HG03442 (cell line): ENCODE results near the gene PTPRD.

Experiments
- ATAC-seq: cut with Tn5 transposase; IDR thresholded peaks from one replicate; pipeline ENCODE4 v1.9.1; 2021; ENCODE audit warnings: mild to moderate bottlenecking, moderate library complexity; ENCODE audit not compliant: unreplicated experiment

Gene PTPRD

DNA sequence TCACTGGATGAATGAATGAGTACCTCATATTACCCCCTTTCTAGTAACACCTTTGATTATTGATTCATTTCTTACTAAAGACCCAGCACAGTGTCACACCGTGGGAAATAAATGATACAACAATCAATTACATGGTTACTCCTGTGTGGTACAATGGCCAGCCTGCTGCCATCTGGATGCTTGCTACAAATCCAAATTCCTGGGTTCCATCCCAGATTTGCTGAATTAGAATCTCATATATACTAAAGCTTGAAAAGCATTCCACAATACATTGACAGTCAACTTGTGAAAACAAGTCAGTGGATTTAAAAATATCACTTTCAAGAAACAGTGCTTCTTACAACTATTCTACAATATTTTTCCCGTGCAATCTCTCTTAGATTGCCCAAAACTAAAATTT lies 989.3 kb downstream of the PTPRD start:
- no peak for ATAC-seq

DNA sequence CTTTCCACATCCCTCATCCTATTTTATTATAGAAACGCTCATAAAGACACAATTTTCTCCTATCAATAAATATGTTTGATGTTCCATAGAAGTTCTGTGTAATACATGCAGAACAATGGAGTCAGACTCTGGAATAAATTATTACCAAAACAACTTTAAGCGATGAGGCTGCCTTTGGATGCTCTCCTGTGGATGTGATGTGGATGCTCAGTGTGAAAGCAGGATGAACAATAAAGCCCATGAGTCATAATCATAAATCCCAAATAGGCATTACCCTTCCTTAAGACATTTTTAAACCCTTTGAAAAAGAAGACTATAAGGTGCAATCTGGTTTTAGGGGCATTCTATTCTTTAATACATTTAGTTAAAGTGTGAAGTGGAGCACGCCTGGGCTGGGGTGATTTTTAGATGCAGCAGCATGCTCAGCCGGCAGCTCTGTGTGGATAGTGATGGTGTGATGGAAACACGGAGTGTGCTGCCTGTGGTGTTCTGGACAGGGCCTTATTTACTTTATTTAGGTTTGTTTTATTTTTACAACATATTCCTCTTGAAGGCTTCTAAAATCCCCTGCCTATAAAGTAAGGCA lies 991.4 kb downstream of the PTPRD start:
- ATAC-seq: no peak

DNA sequence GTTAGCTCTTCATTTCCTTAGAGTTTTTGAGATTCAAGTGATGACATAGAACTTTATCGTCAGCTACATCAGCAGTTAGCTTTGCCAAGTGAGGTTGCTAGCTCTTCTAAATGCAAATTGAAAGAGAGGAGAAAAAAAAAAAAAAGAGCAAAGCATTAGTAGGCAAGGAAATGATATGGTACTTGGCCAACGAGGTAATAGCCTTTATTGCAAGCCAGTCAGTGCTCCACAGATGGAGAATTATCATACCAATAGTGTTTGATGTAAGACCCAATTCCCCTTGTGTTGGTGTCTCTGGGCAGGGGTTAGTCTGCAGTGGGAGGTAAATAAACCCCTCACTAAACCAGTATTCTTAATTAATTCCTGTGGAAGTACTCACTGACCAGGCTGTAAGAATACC lies 992.1 kb downstream of the PTPRD start:
- no peak for ATAC-seq

DNA sequence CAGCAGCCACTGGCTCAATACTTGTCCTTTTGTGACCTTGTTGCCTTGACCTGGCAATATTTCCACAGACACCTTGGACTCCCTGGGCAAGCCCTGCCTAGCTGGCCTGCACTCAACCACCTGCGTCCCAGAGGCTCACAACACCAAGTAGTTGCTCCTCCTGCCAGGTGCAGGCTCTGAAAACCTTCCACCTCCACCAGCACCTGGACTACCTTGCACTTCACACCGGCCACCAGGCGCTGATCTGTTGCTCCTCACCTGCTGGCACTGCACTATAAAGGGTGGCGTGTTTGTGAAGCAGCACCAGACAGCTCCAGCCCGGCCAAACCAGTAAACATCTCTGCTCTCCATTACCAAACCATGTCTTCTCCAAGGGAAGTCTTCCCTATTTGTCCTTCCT lies 997.7 kb downstream of the PTPRD start:
- ATAC-seq: no peak

DNA sequence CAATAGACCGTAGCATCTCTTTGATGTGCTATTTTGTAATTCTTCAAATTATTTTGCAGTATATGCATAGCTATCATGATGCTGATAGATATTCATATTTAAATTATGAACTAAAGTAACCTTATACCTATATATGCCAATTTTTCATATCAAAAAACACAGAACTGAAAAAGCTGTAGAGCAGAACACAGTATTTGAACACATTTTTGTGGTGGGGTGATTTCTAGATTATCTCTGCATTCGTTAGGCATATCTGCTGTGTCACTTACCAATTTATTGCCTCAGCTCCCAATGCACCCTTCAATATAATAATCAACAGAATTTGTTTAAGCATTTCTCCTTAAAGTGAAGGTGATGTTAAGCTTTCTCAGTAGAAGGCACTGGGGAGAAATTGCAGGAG lies 998.2 kb downstream of the PTPRD start:
- ATAC-seq: no peak

DNA sequence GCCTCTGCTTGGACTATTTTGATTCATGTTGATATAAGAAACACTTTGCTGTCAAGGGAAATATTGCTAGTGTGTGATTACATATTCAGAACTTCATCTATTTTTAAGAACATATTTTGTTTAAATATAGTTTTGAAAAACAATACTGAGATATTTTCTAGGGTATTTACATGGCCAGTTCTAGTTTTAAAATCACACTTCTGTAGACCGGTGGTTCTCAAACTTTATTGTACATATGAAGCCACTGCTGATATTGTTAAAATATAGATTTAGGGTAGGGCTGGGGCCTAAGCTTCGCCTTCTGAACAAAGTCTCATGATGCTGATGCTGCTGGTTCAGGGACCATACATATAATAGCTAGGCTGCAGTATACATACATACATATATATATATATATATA lies 1000.0 kb downstream of the PTPRD start:
- peak; percentile 39 for ATAC-seq

DNA sequence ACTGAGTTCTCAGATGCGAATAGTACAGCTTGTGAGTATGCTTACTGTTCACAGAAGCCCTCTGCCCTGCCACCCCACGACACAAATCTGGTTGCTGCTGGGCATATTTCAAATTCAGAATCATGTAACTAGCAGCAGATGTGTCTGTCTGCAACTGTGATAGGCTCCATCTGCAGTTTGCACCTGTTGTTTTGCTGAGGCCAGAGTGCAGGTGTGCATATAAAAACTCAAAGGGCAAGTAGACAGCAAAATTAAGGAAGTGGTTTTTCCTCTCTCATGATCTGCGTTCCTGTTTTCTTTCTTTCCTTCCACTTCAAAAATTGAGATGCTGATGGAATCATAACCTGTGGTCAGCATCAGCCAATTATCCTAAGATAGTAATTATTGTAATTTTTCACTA lies 1000.5 kb downstream of the PTPRD start:
- ATAC-seq: peak; percentile 64

DNA sequence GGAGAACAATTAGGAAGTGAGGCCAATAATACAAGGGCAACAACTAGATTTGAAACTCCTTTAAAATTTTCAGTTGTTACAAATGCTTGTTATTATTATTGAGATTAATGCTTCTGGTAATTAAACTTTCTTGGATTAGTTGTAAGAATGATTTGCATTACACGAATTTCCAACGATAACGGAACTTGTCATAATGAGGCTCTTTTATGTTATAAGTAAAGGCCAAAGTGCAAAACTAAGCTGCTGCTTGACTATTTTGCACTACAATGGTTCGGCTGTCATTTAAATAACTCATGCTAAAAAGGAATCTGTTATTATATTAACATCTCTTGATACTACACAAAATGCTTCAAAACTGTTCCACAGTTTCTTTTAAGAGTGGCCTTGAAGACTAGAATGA lies 1007.1 kb downstream of the PTPRD start:
- ATAC-seq: no peak

DNA sequence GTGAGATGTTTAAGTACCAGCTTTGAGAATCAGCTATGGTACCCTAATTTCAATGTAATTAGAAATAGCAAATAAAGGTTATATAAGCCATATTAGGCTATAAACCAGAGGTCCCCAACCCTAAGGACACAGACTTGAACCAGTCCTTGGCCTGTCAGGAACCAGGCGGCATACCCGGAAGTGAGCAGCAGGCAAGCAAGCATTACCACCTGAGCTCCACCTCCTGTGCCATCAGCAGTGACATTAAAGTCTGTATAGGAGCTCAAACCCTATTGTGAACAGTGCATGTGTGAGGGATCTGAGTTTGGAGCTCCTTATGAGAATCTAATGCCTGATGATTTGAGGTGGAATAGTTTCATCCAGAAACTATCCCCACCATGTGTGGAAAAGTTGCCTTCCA lies 1009.5 kb downstream of the PTPRD start:
- ATAC-seq: no peak

DNA sequence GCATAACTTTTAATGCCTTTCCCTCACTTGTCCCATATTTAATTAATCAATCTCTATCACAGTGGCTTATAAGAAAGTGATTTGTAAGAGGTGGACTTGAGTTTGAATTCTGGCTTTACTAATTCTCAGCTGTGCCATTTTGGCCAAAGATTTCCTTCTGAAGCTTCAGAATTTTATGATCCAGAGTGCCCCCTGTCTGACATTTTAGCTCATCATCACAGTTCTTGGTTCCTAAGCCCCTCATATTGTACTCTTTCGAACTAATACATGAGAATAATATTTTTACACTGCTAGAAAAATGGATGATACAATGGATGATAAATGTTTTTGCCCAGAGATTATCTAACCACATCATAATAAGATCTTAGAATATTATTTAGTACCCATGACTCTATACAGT lies 1014.1 kb downstream of the PTPRD start:
- ATAC-seq: no peak

DNA sequence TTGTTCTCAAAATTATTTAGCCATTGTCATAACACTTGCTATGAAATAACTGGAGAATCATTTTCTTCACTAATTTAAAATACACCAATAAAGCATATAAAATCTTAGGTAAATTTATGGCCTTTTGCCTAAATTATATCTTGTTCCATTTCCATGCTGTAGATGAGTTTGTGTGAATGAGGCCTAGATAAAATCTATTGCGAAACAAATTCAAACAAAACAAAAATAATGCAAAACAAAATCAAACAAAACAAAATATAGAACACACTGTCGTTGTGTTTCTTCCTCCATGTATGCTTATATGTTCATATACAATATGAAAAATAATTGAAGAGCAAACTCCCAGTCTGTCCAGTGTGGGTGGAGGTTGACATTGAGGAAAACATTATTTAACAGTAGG lies 1020.7 kb downstream of the PTPRD start:
- ATAC-seq: no peak

DNA sequence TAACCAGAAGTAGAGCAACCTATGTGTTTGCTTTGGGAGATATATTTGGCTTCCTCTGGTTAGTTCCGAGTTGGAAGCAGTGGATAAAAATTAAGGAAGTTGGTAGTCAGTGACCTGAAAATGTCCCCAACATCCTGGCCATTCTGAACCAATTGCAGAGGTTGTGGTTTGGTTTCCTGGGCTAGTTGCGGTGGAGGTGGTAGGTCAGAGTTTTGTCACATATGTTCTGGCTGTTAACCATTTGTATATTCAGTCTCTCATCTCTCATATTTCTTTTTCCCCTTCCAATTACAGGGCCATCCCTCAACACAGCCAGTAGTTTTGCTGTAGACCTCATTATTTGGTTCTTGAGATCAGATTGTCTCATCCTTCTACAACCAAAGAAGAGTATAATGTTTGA lies 1026.9 kb downstream of the PTPRD start:
- ATAC-seq: peak; percentile 63

DNA sequence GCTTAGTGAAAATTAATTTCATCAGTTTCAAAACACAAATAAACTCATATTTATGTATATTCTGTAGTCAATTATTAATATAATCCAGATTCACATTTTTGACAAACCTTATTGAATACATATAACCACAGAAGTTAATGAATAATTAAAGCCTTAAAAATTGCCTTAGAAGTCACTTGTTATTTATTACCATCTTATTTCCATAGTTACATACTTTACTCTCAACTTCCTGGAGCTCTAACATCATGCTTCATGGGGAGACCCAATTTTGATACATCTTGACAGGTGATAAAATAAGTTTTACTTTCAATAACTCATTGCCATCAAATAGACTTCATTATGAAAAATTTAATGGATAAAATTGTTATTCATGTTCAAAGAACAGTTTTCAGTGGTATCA lies 1038.7 kb downstream of the PTPRD start:
- ATAC-seq: no peak

DNA sequence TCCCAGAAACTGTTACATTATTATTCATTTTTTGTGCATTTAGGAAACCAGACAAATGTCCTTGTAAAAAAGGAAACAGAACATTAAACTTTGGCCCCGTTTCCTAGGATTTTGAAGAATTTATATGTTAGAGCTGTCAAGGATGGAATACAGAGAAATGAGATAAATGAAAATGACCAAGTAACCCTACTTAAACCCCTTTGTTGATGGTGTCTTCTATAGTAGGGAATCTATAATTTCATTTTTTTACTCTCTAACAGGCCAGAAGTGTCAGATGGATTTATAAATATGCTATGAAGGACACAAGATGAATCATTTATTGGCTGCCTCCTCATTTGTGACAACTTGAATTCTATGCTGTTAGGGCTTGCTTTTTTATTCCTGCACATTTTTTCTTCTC lies 1047.1 kb downstream of the PTPRD start:
- ATAC-seq: no peak

DNA sequence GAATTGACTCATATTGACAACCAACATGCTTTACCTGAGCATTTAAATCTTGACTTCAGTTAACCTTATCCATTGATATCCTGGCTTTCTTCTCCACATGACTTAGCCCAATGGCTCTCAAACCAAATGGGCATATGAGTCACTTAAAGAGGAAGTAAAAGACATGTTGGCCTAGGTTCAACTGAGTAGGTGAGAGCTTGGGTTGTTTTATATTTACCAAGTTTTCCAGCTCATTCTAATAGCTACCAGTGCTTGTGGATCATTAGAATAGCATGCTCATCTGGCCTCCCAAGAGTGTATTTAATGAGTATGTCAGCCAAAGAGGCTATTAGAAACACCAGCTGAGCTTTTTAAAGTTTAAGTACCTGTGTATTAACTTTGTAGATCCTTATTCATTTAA lies 1049.0 kb downstream of the PTPRD start:
- ATAC-seq: no peak

DNA sequence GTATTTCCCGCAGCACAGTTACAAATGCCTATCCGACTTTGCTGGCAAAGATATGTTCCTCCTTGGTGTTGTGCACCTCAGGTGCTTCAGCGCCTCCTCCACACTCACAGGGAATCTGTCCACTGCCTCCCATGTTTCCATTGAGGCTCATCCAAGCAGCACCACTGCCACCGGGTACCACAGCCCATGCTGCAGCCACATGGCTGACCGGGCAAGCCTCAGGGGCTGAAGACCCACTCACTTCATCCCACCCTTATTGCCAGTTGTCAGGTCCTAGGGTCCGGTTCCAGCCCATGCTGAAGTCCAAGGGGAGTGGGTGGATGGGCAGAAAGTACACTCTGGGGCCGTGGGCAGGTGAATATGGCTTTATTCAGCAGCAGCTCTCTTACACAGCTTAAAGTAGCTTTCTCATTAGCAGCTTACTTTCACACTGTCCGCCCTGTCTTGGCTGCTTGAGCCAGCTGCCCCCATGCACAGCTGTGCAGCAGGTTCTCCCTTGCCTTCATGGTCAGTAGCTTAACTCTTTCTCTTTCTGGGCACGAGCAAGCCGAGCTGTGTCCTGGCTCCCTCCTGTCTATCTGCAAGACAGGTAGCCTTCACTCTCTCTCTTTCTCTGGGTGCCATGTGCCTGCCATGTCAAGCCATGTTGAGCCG lies 1052.3 kb downstream of the PTPRD start:
- no peak for ATAC-seq

DNA sequence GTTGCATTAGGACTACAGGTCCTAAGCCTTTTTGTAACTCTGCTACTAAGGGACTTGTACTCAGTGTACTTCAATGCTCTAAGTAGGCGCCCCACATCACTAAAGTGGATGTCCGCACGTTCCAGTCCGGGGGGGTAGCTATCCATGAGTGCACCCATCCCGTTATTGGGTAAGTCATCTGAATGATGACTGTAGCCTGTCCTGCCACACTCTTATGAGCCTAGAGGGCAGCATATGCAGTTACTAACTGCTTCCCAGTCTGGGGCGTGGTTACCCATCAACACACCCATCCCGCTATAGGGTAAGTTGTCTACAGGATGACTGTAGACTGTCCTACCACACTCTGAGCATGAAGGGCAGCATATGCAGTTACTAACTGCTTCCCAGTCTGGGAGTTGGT lies 1053.9 kb downstream of the PTPRD start:
- no peak for ATAC-seq

DNA sequence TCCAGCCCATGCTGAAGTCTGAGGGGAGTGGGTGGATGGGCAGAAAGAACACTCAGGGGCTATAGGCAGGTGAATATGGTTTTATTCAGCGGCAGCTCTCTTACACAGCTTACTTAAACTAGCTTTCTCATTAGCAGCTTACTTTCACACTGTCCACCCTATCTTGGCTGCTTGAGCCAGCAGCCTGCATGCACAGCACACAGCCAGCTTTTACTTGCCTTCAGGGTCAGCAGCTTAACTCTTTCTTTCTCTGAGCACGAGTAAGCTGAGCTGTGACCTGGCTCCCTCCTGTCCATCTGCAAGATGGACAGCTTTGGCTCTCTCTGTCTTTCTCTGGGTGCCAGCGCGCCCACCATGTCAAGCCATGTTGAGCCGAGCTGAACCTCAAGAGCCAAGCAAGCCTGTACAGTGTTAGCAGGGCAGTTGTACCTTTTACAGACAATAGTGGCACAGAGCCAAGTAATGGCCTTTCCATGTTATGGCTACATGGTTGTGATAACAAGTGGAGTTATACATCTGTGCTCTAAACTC lies 1054.9 kb downstream of the PTPRD start:
- no peak for ATAC-seq

DNA sequence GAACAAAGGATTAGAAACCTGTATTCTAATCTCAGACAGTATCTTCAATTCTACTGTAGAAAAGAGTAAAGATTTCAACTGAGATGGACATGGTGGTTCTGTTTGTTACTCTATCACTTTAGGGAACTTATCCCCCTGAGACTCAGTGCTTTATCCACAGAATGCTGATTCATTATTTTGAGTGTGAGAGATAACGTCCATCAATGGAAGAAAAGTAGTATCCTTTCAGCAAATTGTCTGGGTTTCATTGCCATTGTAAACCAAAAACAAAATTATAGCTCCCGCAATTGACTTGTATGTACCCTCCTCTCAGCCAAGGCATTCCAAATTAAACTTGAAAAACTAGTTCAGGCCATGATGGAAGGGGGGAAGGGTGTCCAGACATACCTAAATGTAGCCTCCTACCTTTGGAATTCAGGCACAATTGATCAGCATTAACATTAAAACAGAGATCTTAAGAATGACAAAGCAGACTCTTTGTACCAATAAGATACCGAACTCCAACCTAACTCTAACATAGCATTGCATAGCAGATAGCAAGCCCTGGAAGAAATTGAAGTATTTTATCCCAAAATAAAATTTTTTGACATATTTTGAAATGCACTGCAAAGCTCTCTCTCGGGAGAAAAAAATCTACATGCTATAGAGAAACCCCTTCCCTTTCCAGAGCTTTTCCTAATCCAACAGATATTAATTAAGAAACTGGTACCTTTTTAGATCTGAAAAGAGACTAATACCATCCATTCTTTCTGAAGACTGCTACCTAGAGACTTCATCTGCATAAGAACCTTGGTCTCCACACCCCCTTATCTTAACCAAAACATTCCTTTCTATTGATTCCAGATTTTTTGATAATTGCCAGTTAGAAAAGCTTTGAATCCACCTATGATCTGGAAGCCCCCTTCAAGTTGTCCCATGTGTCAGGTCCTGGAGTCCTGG lies 1055.7 kb downstream of the PTPRD start:
- ATAC-seq: no peak

DNA sequence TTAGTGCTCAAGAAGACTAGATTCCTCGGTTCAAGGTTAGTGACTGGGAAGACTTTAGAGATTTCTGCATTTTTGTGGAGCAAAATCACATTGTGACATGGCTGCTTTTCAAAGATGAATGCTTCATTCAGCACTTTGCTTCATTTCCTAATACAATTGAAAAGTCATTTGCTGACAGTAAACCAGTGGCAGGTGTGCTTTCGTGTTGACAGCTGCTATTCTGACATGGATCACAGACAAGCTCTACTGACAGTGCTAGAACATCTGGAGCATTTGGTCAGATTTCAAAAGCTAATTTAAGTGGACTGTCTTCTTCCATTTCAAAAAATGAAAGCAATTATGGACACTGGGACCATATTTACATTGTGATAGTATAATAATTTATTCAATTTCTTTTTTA lies 1060.1 kb downstream of the PTPRD start:
- no peak for ATAC-seq

DNA sequence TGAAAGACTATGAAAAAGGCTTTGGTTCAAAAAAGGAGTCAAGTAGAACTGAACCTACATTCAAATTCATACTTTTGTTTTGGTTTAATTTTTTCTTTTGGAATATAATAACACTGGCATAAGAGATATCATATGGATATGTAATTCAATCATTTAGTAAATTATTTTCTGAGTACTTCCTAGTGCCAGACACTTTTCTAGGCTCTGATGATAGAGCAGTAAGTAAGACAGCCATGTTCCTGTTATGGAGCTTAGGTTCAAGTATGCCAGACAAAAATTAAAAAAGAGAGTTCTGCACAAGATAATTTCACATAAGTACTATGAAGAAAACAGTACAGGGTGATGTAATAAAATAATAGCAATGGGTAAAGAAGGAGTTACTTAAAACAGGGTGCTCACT lies 1074.0 kb downstream of the PTPRD start:
- no peak for ATAC-seq

DNA sequence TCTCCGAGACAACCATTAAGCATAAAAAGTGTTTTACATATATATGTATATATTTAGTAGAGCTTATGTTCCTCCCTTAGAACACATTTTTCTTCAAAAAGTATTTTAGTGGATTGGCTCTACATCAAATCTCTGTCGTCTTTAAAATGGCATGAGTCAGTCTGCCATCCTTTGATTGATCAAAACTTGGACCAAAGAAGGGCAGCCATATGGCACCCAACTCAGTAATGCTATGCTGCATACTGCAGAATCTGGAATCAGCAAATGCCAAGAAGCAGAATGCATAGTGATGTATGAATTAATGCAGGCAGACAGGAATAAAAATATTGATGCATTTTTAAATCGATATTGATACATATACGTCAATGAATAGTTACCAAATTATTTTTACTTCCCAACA lies 1074.4 kb downstream of the PTPRD start:
- no peak for ATAC-seq
